Hematopoietic multipotent progenitor cell treated with erythropoietin and hydrocortisone succinate and interleukin-3 and kit ligand, for 4 days (in vitro differentiated cells): ENCODE measurements around the gene DPP7.
A peak's percentile ranks its signal among the peaks of the same experiment; 100 is the strongest.
"Not testable (repeated sequence)": the region's sequence is repeated elsewhere in the genome, so short reads cannot be mapped to it uniquely, and the experiment has no call there.

Experiments
- DNase-seq: peaks from one replicate; pipeline ENCODE4 v3.0.0-alpha.2; 2015

The DPP7 gene

GRCh38 chr9:137068539-137069507 is 45.7 kb downstream of the DPP7 start:
- DNase-seq: no peak

- peak; percentile 95 for DNase-seq
These were observed 46.5 kb downstream of the DPP7 start for GRCh38 chr9:137067860-137068538.

- no peak for DNase-seq
These were observed 48.3 kb downstream of the DPP7 start for GRCh38 chr9:137066096-137066861.

GRCh38 chr9:137065336-137065967 is 49.1 kb downstream of the DPP7 start:
- DNase-seq: no peak

GRCh38 chr9:137064880-137065164 is 49.7 kb downstream of the DPP7 start:
- no peak for DNase-seq

GRCh38 chr9:137064027-137064879 is 50.3 kb downstream of the DPP7 start:
- DNase-seq: peak; percentile 74

- DNase-seq: no peak
These were observed 51.1 kb downstream of the DPP7 start for GRCh38 chr9:137063311-137064026.

GRCh38 chr9:137062798-137063197 is 51.7 kb downstream of the DPP7 start:
- not testable (repeated sequence) for DNase-seq

GRCh38 chr9:137062384-137062783 is 52.1 kb downstream of the DPP7 start:
- no peak for DNase-seq
